Hepatocyte (in vitro differentiated cells): Measurements from ENCODE around the gene NPIPB13. TPM values are rescaled to one million over a fixed set of nuclear protein-coding genes. Genes with fewer than 3 reads are reported as not detected.
"Not testable (repeated sequence)": the region's sequence is repeated elsewhere in the genome, so short reads cannot be mapped to it uniquely, and the experiment has no call there.

Experiments
- DNase-seq: peaks from one replicate; pipeline ENCODE4 v3.0.0-alpha.2; 2016; ENCODE audit warnings: low spot score
- H2AFZ ChIP-seq: fragments of 200-600 bp; sonication (generic); 2 replicates; pipeline ENCODE4 v1.6.0; 2016; ENCODE audit warnings: antibody characterized with exemption, mild to moderate bottlenecking
- H3K27ac ChIP-seq: fragments of 200-600 bp; sonication (generic); 2 replicates; pipeline ENCODE4 v1.5.1; 2016; ENCODE audit warnings: mild to moderate bottlenecking
- H3K27me3 ChIP-seq: fragments of 200-600 bp; sonication (generic); 2 replicates; pipeline ENCODE4 v1.6.1; 2016
- H3K36me3 ChIP-seq: fragments of 200-600 bp; sonication (generic); replicated peaks from 2 replicates; pipeline ENCODE4 v1.5.1; 2016; ENCODE audit warnings: low read depth; ENCODE audit not compliant: insufficient read depth
- H3K4me1 ChIP-seq: fragments of 200-600 bp; sonication (generic); 2 replicates; pipeline ENCODE4 v1.5.1; 2016; ENCODE audit warnings: mild to moderate bottlenecking, moderate library complexity; ENCODE audit not compliant: insufficient read depth
- H3K4me2 ChIP-seq: fragments of 200-600 bp; sonication (generic); 2 replicates; pipeline ENCODE4 v1.6.0; 2016
- H3K4me3 ChIP-seq: fragments of 200-600 bp; sonication (generic); 2 replicates; pipeline ENCODE4 v1.5.1; 2016; ENCODE audit warnings: mild to moderate bottlenecking
- H3K79me2 ChIP-seq: fragments of 200-600 bp; sonication (generic); 2 replicates; pipeline ENCODE4 v1.6.0; 2017; ENCODE audit warnings: mild to moderate bottlenecking
- H3K9me2 ChIP-seq: fragments of 200-600 bp; sonication (generic); replicated peaks from 2 replicates; pipeline ENCODE4 v1.6.0; 2017; ENCODE audit warnings: mild to moderate bottlenecking; ENCODE audit not compliant: insufficient read depth
- H3K9me3 ChIP-seq: fragments of 200-600 bp; sonication (generic); 2 replicates; pipeline ENCODE4 v1.5.1; 2016; ENCODE audit warnings: low read depth, mild to moderate bottlenecking
- H4K20me1 ChIP-seq: fragments of 200-600 bp; sonication (generic); 2 replicates; pipeline ENCODE4 v1.6.0; 2016; ENCODE audit warnings: mild to moderate bottlenecking; ENCODE audit not compliant: insufficient read depth, poor library complexity, severe bottlenecking
- WGBS: methylation state at CpG from one replicate; pipeline ENCODE4 v1.1.6; 2016; ENCODE audit warnings: low lambda C conversion rate; ENCODE audit errors: missing lambda C conversion rate; 5-methylcytosine and 5-hydroxymethylcytosine counted together
- polyA plus RNA-seq: library from polyadenylated mRNA; unstranded; fragments of >200 nt; fragmentation: Nextera tagmentation; extraction: Ambion mirVana; gene quantifications from 2 replicates; pipeline ENCODE4 v1.2.1, GENCODE V29; 2016
- total RNA-seq: library from RNA; depleted of rRNA; stranded (reverse); fragments of >200 nt; gene quantifications from 2 replicates; pipeline ENCODE4 v1.2.3, GENCODE V29; 2014

The NPIPB13 gene
- total RNA-seq (2.4 and 3.5 TPM in 2 replicates), polyA plus RNA-seq (1.9 and 4.8 TPM in 2 replicates)

GRCh38 chr16:30248379-30248778 lies at the start of gene NPIPB13:
Gene NPIPB13 (minus strand): TSS chr16:30248479. CDS start chr16:30245573, 2,906 bp downstream.
- not testable (repeated sequence) for H2AFZ ChIP-seq, H3K36me3 ChIP-seq, H3K9me3 ChIP-seq, H3K9me2 ChIP-seq, DNase-seq, H4K20me1 ChIP-seq, H3K79me2 ChIP-seq, H3K4me3 ChIP-seq, H3K27me3 ChIP-seq, H3K27ac ChIP-seq, H3K4me1 ChIP-seq, H3K4me2 ChIP-seq
- no CpG with 5 or more reads among the region's 4 CpGs for WGBS

GRCh38 chr16:30282357-30282756 lies 34.1 kb upstream of the NPIPB13 start:
- not testable (repeated sequence) for H3K4me1 ChIP-seq, H3K27me3 ChIP-seq, H2AFZ ChIP-seq, H3K36me3 ChIP-seq, H3K27ac ChIP-seq, H3K9me3 ChIP-seq, H3K79me2 ChIP-seq, H3K4me3 ChIP-seq, H3K9me2 ChIP-seq, H4K20me1 ChIP-seq, H3K4me2 ChIP-seq, DNase-seq
- WGBS: 95% methylated on average over 9 of the region's 10 CpGs

DNA sequence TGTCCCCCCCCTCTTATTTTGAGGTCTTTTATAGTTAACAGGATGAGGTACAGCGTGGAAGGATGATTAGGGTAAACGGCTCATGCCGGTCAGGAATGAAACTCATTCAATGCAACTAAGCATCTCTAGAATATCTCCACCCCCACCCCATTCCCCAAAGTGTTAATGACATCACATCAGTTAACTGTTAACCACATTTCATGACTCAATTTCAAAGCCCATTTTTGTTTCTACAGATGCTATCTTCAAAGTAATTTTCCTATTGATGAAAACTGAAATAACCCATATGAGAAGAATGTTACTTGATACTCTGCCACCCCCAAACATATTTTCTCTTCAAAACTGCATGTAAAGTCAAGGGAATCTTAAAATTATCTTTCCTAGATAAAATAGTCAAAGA lies 30.2 kb upstream of the NPIPB13 start:
- not testable (repeated sequence) for H3K9me3 ChIP-seq, DNase-seq, H3K27me3 ChIP-seq, H2AFZ ChIP-seq, H3K79me2 ChIP-seq, H4K20me1 ChIP-seq, H3K27ac ChIP-seq, H3K4me2 ChIP-seq, H3K4me1 ChIP-seq, H3K36me3 ChIP-seq, H3K9me2 ChIP-seq, H3K4me3 ChIP-seq
- WGBS: no CpG with 5 or more reads among the region's 3 CpGs

GRCh38 chr16:30217082-30217481 lies 31.2 kb downstream of the NPIPB13 start:
- H3K4me2 ChIP-seq, H3K36me3 ChIP-seq, H3K27me3 ChIP-seq, H3K4me3 ChIP-seq, H3K79me2 ChIP-seq, H3K9me3 ChIP-seq, H4K20me1 ChIP-seq, H2AFZ ChIP-seq, H3K27ac ChIP-seq, DNase-seq, H3K4me1 ChIP-seq, H3K9me2 ChIP-seq: not testable (repeated sequence)
- 92% methylated on average over 5 of the region's 5 CpGs for WGBS

DNA sequence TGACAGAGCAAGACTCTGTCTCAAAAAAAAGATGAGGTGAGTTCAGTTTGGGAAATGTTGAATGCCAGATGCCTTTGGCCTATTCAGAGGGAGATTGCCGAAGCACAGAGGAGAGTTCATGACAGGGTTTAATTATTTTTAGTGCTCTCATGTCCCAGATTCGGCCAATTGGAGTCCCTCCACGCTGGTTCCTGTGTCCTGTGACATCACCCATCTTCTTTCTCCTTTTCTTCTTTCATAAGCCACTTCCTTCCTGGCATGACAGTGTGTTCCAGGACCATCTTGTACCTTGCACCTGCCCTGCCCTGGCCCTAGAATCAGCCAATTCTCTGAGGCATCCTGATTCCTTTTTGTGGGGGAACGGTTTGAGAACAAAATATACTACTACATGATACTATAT lies 36.9 kb downstream of the NPIPB13 start:
- H2AFZ ChIP-seq, H4K20me1 ChIP-seq, H3K4me3 ChIP-seq, H3K4me2 ChIP-seq, DNase-seq, H3K27ac ChIP-seq, H3K9me2 ChIP-seq, H3K4me1 ChIP-seq, H3K27me3 ChIP-seq, H3K36me3 ChIP-seq, H3K79me2 ChIP-seq, H3K9me3 ChIP-seq: not testable (repeated sequence)
- no CpG with 5 or more reads among the region's 4 CpGs for WGBS

DNA sequence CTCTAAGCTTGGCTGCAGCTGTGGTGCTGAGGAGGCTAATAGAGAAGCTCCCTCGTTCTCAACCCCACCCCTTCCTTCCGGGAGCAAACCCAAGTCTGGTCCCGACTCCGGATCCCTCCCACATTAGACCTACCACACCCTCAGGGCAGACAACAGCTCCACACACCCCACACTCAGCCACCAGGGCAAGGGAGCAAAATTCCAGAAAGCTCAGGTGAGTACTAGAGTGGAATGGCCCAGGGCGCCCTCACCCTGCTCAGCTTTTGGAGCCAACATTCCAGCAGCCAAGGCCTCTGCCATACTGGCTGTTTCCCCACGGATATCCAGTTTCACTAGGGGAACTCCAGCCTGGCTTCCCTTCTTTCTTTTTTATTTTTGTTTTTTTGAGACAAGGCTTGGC lies 39.2 kb downstream of the NPIPB13 start:
- H3K79me2 ChIP-seq, H3K27me3 ChIP-seq, H3K4me3 ChIP-seq, H3K9me3 ChIP-seq, H3K36me3 ChIP-seq, H2AFZ ChIP-seq, H3K9me2 ChIP-seq, H4K20me1 ChIP-seq, DNase-seq, H3K4me2 ChIP-seq, H3K27ac ChIP-seq, H3K4me1 ChIP-seq: not testable (repeated sequence)
- no CpG with 5 or more reads among the region's 6 CpGs for WGBS

- not testable (repeated sequence) for H3K4me2 ChIP-seq, H3K9me2 ChIP-seq, DNase-seq, H3K4me1 ChIP-seq, H3K9me3 ChIP-seq, H3K27me3 ChIP-seq, H3K27ac ChIP-seq, H3K79me2 ChIP-seq, H4K20me1 ChIP-seq, H3K4me3 ChIP-seq, H2AFZ ChIP-seq, H3K36me3 ChIP-seq
- WGBS: 7% methylated on average over 2 of the region's 9 CpGs
Measured at GRCh38 chr16:30207063-30207704, 41.1 kb downstream of the NPIPB13 start.

GRCh38 chr16:30206252-30206651 lies 42.0 kb downstream of the NPIPB13 start:
- not testable (repeated sequence) for H3K27me3 ChIP-seq, H3K9me2 ChIP-seq, H3K4me3 ChIP-seq, H3K4me1 ChIP-seq, H2AFZ ChIP-seq, DNase-seq, H3K9me3 ChIP-seq, H3K79me2 ChIP-seq, H3K36me3 ChIP-seq, H3K27ac ChIP-seq, H4K20me1 ChIP-seq
- no CpG with 5 or more reads among the region's 33 CpGs for WGBS
- H3K4me2 ChIP-seq: peak overlapping the region; percentile 88

DNA sequence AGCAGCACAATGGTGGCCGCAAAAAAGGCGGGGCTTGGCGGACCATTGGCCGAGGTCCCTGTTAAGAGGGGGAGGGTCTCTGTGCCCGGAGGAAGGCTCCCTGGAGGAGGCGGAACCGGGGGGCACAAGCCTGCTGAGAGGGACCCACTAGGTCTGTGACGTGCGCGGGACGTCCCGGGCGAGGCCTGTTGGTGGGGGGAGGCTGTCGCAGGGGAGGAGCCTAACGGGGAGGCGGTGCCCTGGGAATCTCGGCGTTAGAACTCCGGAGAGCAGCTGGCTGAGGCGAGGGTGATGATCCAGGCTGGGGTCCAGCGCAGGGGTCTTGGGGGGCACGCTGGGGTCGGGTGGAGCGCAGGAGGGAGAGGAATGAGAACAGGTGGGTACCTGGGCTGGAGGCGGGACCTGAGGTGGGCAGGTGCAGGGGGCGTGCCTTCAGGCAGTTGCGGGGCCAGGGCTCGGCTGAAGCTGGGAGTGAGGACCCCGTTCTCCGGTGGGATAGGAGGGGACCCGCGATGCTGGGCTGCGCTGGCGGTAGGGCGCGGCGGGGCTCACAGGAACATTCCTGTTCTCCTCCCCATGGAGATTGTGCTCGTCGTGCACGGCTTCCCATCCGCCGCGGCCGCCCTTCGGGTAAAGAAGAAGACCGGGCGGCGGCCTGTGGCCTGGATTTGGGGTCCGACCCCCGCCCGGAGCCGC lies 42.6 kb downstream of the NPIPB13 start:
- not testable (repeated sequence) for H3K79me2 ChIP-seq, H3K9me3 ChIP-seq, H4K20me1 ChIP-seq, H3K9me2 ChIP-seq, DNase-seq, H2AFZ ChIP-seq, H3K4me1 ChIP-seq, H3K27ac ChIP-seq, H3K36me3 ChIP-seq, H3K27me3 ChIP-seq, H3K4me3 ChIP-seq
- H3K4me2 ChIP-seq: peak overlapping the region; percentile 88
- WGBS: 4% methylated on average over 19 of the region's 52 CpGs
